ENCODE results near the gene ARHGEF11.

The ARHGEF11 gene

DNA sequence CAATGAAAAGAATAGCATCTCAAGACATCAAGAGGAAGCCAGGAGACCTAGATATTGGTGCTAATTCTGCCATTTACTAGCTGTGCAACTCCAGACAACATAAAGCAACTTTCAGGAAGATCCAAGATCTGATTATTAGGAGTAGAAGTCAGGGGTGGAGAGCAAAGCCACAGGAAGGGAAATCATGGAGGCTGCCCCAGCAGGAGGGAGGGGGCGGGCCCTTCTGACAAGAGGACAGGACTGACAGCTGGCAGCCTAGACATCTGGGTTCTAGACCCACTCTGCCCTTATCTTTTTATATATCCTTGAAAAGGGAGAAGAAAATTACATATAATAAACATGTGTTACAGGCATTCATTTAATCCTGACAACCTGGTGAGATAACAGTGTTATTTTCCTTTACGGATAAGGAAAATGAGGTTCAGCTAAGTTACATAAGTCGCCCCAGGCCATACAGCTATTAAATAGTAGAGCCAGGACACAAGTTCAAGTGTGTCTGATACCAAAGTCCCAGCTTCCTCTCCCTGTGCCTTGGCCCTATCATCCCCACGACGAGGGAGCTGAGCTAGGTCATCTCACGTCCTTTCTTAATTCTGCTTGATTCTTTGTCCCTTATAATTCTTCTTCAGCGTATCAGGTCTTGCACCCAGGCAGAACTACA is 46.6 kb downstream of the ARHGEF11 start:
- in situ Hi-C loops (cut with MboI; ENCODE audit: low pct_unique_long_range_greater_than_20kb, low sequenced_read_pairs, unreplicated experiment) = no loop called here
- TF ChIP-seq, protein P1, sequence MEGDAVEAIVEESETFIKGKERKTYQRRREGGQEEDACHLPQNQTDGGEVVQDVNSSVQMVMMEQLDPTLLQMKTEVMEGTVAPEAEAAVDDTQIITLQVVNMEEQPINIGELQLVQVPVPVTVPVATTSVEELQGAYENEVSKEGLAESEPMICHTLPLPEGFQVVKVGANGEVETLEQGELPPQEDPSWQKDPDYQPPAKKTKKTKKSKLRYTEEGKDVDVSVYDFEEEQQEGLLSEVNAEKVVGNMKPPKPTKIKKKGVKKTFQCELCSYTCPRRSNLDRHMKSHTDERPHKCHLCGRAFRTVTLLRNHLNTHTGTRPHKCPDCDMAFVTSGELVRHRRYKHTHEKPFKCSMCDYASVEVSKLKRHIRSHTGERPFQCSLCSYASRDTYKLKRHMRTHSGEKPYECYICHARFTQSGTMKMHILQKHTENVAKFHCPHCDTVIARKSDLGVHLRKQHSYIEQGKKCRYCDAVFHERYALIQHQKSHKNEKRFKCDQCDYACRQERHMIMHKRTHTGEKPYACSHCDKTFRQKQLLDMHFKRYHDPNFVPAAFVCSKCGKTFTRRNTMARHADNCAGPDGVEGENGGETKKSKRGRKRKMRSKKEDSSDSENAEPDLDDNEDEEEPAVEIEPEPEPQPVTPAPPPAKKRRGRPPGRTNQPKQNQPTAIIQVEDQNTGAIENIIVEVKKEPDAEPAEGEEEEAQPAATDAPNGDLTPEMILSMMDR (IDR thresholded peaks at IDR 0.05; ENCODE audit: extremely low read depth, insufficient read depth, missing control alignments) = no peak
- no peak for DNase-seq (ENCODE audit: low spot score)

DNA sequence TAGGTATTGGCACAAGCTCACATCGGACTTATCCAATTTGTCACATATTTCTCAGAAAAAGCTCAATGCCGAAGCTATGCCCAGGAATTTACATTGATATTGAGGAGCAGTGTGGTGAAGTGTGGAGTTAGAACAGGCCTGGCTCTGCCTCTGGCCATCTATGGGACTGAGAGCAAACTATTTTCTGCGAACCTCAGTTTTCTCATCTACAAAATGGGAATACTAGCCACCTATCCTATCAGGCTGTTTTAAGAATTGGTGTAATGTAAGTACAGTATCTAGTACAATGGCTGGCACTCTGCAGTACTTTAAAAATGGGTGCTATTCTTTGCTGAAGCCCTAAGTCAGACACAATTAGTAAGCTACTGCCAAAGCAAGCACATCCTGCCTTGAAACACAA is 47.2 kb downstream of the ARHGEF11 start:
- in situ Hi-C loops (cut with MboI; ENCODE audit: low pct_unique_long_range_greater_than_20kb, low sequenced_read_pairs, unreplicated experiment) = no loop called here
- TF ChIP-seq, protein P1 (IDR thresholded peaks at IDR 0.05; ENCODE audit: extremely low read depth, insufficient read depth, missing control alignments) = no peak
- DNase-seq (ENCODE audit: low spot score) = no peak

DNA sequence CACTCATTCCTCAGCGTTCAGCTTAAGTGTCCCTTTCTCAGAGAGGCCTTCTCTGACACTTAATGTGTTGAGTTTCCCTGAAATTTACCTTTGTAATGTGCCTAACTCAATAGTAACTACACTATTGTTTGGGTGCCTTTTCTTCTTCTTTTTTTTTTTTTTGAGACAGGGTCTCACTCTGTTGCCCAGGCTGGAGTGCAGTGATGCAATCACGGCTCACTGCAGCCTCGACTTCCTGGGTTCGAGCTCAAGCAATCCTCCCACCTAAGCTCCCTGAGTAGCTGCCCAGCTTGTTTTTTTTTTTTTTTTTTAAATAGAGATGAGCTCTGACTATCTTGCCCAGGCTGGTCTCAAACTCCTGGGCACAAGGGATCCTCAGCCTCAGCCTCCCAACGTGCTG is 50.1 kb downstream of the ARHGEF11 start:
- DNase-seq (ENCODE audit: low spot score) = no peak
- in situ Hi-C loops (cut with MboI; ENCODE audit: low pct_unique_long_range_greater_than_20kb, low sequenced_read_pairs, unreplicated experiment) = no loop called here
- TF ChIP-seq, protein P1 (IDR thresholded peaks at IDR 0.05; ENCODE audit: extremely low read depth, insufficient read depth, missing control alignments) = no peak

DNA sequence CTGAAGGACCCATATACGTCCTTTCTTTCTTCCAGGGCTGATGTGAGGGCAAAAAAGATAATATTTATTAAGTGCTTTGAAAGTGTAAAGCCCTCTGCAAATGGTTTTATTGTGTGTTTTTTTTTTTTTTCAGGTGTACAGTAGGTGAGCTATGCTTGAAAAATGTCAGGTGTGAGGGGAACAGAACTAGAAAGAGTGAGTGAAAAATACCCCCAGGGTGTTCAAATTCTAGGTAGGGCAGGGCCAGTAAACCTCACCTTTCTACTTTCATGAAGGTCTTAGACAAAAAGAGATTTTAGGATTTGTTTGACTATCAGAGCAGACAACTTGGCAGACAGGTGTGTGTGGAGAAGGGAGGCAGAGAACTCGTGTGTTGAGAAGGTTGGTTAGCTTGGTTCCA is 51.3 kb downstream of the ARHGEF11 start:
- TF ChIP-seq, protein P1 (IDR thresholded peaks at IDR 0.05; ENCODE audit: extremely low read depth, insufficient read depth, missing control alignments) = no peak
- no peak for DNase-seq (ENCODE audit: low spot score)
- in situ Hi-C loops (cut with MboI; ENCODE audit: low pct_unique_long_range_greater_than_20kb, low sequenced_read_pairs, unreplicated experiment) = no loop called here

DNA sequence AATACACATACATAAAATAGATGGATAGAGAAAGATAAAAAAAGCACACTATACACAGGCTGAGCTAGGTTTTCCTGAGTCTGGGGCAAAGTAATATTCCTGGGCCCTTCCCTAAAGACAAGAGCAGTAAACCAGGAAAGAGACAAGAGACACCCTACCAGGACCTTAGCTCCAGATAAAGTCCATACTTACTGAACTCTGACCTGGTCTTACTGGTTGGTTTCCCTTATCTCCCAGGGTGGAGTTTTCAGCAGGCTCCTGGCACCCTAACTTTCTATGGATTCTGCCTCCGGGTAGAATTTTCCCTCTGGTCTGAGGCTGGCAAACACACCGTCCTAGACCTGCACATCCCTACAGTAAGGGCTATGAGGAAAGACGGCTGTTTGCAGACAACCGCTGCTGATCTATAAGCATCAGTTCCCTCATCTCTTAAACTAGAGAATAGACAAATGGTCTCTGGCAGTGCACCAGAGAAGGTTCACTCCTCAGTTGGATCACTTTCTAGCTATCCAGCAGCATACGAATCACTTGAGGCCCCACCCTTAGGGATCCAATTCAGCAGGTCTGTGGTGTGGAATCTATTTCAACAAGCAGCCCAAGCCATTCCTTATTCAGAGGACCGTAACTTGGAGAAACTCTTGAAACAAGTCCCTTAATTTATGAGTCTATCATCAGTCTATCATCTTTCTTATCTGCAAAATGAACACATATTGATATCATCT is 52.0 kb downstream of the ARHGEF11 start:
- DNase-seq (ENCODE audit: low spot score) = no peak
- TF ChIP-seq, protein P1 (IDR thresholded peaks at IDR 0.05; ENCODE audit: extremely low read depth, insufficient read depth, missing control alignments) = no peak
- in situ Hi-C loops (cut with MboI; ENCODE audit: low pct_unique_long_range_greater_than_20kb, low sequenced_read_pairs, unreplicated experiment) = no loop called here

DNA sequence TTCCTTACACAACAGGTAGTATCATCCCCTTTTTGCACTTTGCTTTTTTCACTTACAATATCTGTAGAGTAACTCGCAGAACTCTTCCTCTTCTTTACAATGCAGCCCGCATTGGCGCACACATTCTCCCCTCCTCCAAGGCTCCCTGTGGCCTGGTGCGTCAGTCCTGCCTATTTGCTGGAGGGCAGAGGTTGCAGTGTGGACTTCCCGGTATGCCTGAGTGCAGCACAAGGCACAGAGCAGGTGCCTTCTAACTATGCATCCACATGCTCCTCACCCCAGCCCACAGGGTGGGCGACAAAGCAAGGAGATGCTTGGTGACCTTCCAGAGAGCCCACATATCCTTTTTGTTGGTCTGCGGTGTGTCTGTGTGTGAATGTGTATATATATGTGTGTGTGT is 53.3 kb downstream of the ARHGEF11 start:
- TF ChIP-seq, protein P1 (IDR thresholded peaks at IDR 0.05; ENCODE audit: extremely low read depth, insufficient read depth, missing control alignments) = no peak
- no peak for DNase-seq (ENCODE audit: low spot score)
- in situ Hi-C loops (cut with MboI; ENCODE audit: low pct_unique_long_range_greater_than_20kb, low sequenced_read_pairs, unreplicated experiment) = no loop called here
